EL (cell line): ENCODE data around the gene KRTAP9-7.
A peak's percentile ranks its signal among the peaks of the same experiment; 100 is the strongest.

Experiments used
- DNase-seq: peaks from one replicate; pipeline ENCODE4 v3.0.0-alpha.2; 2016

The KRTAP9-7 gene

GRCh38 chr17:41278176-41278955 is 2.9 kb downstream of the KRTAP9-7 start:
- peak; percentile 34 for DNase-seq

GRCh38 chr17:41284043-41284442 is 8.5 kb downstream of the KRTAP9-7 start:
- peak; percentile 89 for DNase-seq

- peak; percentile 27 for DNase-seq
These were observed 9.0 kb downstream of the KRTAP9-7 start for GRCh38 chr17:41284546-41284945.

GRCh38 chr17:41287050-41287449 is 11.6 kb downstream of the KRTAP9-7 start:
- no peak for DNase-seq

GRCh38 chr17:41294016-41294415 is 18.5 kb downstream of the KRTAP9-7 start:
- DNase-seq, result no peak

GRCh38 chr17:41296846-41297245 is 21.3 kb downstream of the KRTAP9-7 start:
- no peak for DNase-seq

- DNase-seq, result no peak
These were observed 23.1 kb downstream of the KRTAP9-7 start for GRCh38 chr17:41298458-41299135.

- DNase-seq, result no peak
These were observed 25.8 kb downstream of the KRTAP9-7 start for GRCh38 chr17:41301204-41301790.

- DNase-seq, result no peak
These were observed 26.7 kb downstream of the KRTAP9-7 start, which contains the start of gene KRTAP29-1 for GRCh38 chr17:41301916-41302901. KRTAP29-1 (minus strand) TSS chr17:41302851; CDS start chr17:41302851, 0 bp downstream.

GRCh38 chr17:41302981-41303380 is 27.5 kb downstream of the KRTAP9-7 start:
- no peak for DNase-seq

- DNase-seq, result no peak
These were observed 28.6 kb downstream of the KRTAP9-7 start for GRCh38 chr17:41304091-41304490.

GRCh38 chr17:41307647-41308046 is 32.1 kb downstream of the KRTAP9-7 start:
- DNase-seq, result no peak

GRCh38 chr17:41308251-41308917 is 32.9 kb downstream of the KRTAP9-7 start:
- no peak for DNase-seq

- DNase-seq, result no peak
These were observed 33.4 kb downstream of the KRTAP9-7 start, which contains the start of gene KRTAP16-1 for GRCh38 chr17:41308918-41309359. KRTAP16-1 (minus strand) TSS chr17:41309309; CDS start chr17:41309253, 56 bp downstream.

GRCh38 chr17:41311111-41311510 is 35.6 kb downstream of the KRTAP9-7 start:
- DNase-seq, result no peak

GRCh38 chr17:41315204-41315794 is 39.8 kb downstream of the KRTAP9-7 start, which contains the start of gene KRTAP17-1:
KRTAP17-1 (minus strand) TSS chr17:41315710; CDS start chr17:41315650, 60 bp downstream.
- DNase-seq, result no peak

- no peak for DNase-seq
These were observed 40.4 kb downstream of the KRTAP9-7 start for GRCh38 chr17:41315814-41316445.

GRCh38 chr17:41318231-41318630 is 42.7 kb downstream of the KRTAP9-7 start:
- no peak for DNase-seq

- peak; percentile 75 for DNase-seq
These were observed 46.8 kb downstream of the KRTAP9-7 start for GRCh38 chr17:41322094-41322902.
